Neuronal stem cell (in vitro differentiated cells): ENCODE measurements around the gene TMEM203.

Experiments used
- DNase-seq: peaks from one replicate; pipeline ENCODE4 v3.0.0-alpha.2; 2013; ENCODE audit warnings: low spot score
- H2AFZ ChIP-seq: one replicate; pipeline ENCODE4 v1.6.1; 2013; ENCODE audit warnings: mild to moderate bottlenecking, low read length, inconsistent platforms
- H2AK5ac ChIP-seq: 2 replicates; pipeline ENCODE4 v1.6.1; 2013; ENCODE audit warnings: low read depth, mild to moderate bottlenecking, inconsistent platforms, low read length, moderate library complexity, mixed read lengths
- H2BK120ac ChIP-seq: 2 replicates; pipeline ENCODE4 v1.6.1; 2013; ENCODE audit warnings: low read depth, mild to moderate bottlenecking, inconsistent platforms, low read length, moderate library complexity, mixed read lengths
- H2BK12ac ChIP-seq: one replicate; pipeline ENCODE4 v1.6.1; 2013; ENCODE audit warnings: low read length, inconsistent platforms
- H2BK15ac ChIP-seq: 2 replicates; pipeline ENCODE4 v1.6.1; 2013; ENCODE audit warnings: mild to moderate bottlenecking, low read length, inconsistent platforms, mixed read lengths
- H2BK5ac ChIP-seq: one replicate; pipeline ENCODE4 v1.6.1; 2013; ENCODE audit warnings: inconsistent platforms, mild to moderate bottlenecking, low read length, moderate library complexity
- H3K14ac ChIP-seq: one replicate; pipeline ENCODE4 v1.6.1; 2013; ENCODE audit warnings: low read length, inconsistent platforms
- H3K18ac ChIP-seq: 2 replicates; pipeline ENCODE4 v1.6.1; 2013; ENCODE audit warnings: low read length, inconsistent platforms
- H3K23ac ChIP-seq: 2 replicates; pipeline ENCODE4 v1.6.1; 2013; ENCODE audit warnings: low read depth, mild to moderate bottlenecking, mixed read lengths, low read length, inconsistent platforms; ENCODE audit not compliant: poor library complexity
- H3K27ac ChIP-seq: replicated peaks from 3 replicates; pipeline ENCODE4 v1.5.1; 2013; ENCODE audit warnings: low read length, inconsistent platforms
- H3K27me3 ChIP-seq, 3 experiments: 2 replicates each; pipeline ENCODE4 v1.6.1; 2013; ENCODE audit warnings: low read length in 3 of 3, mild to moderate bottlenecking in 2 of 3, inconsistent platforms in 1 of 3, low read depth in 1 of 3, mixed read lengths in 1 of 3, moderate library complexity in 1 of 3; ENCODE audit not compliant: control insufficient read depth in 3 of 3, insufficient read depth in 3 of 3
- H3K36me3 ChIP-seq, 2 donors: replicated peaks in 1 of 2; 2 replicates each; pipeline ENCODE4 v1.6.1; 2013; ENCODE audit warnings: low read length in 2 of 2; ENCODE audit not compliant: control insufficient read depth in 2 of 2, insufficient read depth in 2 of 2
- H3K4ac ChIP-seq: 2 replicates; pipeline ENCODE4 v1.6.1; 2013; ENCODE audit warnings: inconsistent platforms, mild to moderate bottlenecking, low read length, moderate library complexity
- H3K4me1 ChIP-seq, 2 donors: 1 replicate in 1 of 2; 2 replicates in 1 of 2; pipeline ENCODE4 v1.6.1; 2013; ENCODE audit warnings: low read length in 2 of 2, low read depth in 1 of 2; ENCODE audit not compliant: control insufficient read depth in 2 of 2, insufficient read depth in 1 of 2
- H3K4me2 ChIP-seq: one replicate; pipeline ENCODE4 v1.6.1; 2013; ENCODE audit warnings: mild to moderate bottlenecking, low read length, inconsistent platforms; ENCODE audit not compliant: insufficient read depth, poor library complexity, severe bottlenecking
- H3K4me3 ChIP-seq, 2 donors: 2 replicates each; pipeline ENCODE4 v1.5.1; 2013; ENCODE audit warnings: low read length in 2 of 2, mild to moderate bottlenecking in 2 of 2, inconsistent platforms in 1 of 2, moderate library complexity in 1 of 2
- H3K79me1 ChIP-seq: one replicate; pipeline ENCODE4 v1.6.1; 2013; ENCODE audit warnings: low read depth, mild to moderate bottlenecking, inconsistent platforms, low read length, moderate library complexity
- H3K9ac ChIP-seq: one replicate; pipeline ENCODE4 v1.6.1; 2013; ENCODE audit warnings: mild to moderate bottlenecking, low read depth, low read length, inconsistent platforms; ENCODE audit not compliant: poor library complexity
- H3K9me3 ChIP-seq, 2 donors: replicated peaks in 1 of 2; 2 replicates each; pipeline versions ENCODE3 to v1.6.1; 2013; ENCODE audit warnings: low read length in 2 of 2, mild to moderate bottlenecking in 2 of 2, inconsistent platforms in 1 of 2, low read depth in 1 of 2, mixed read lengths in 1 of 2, moderate library complexity in 1 of 2; ENCODE audit not compliant: control insufficient read depth in 2 of 2, insufficient read depth in 1 of 2
- H4K8ac ChIP-seq: one replicate; pipeline ENCODE4 v1.6.1; 2013; ENCODE audit warnings: low read depth, mild to moderate bottlenecking, inconsistent platforms, low read length, moderate library complexity
- H4K91ac ChIP-seq: one replicate; pipeline ENCODE4 v1.6.1; 2013; ENCODE audit warnings: low read length, low read depth, mild to moderate bottlenecking, inconsistent platforms; ENCODE audit not compliant: poor library complexity
- WGBS, 2 donors: extraction: QIAGEN DNeasy Blood & Tissue Kit; methylation state at CpG; one replicate each; pipeline ENCODE4 v1.1.7; 2013; ENCODE audit warnings: missing lambda C conversion rate in 2 of 2, mixed read lengths in 1 of 2; ENCODE audit not compliant: insufficient read length in 2 of 2, insufficient replicate concordance in 1 of 2; ENCODE audit errors: extremely low coverage in 2 of 2; 5-methylcytosine and 5-hydroxymethylcytosine counted together

TMEM203 gene

GRCh38 chr9:137191691-137192447 lies 13.6 kb downstream of the TMEM203 start:
- no peak overlapping the region for H2BK15ac ChIP-seq
- no peak overlapping the region for H3K4me3 ChIP-seq
- peaks cover 17 to 21% of the 10 kb centered on the region in 2 donors for H3K4me1 ChIP-seq
- no peak overlapping the region for H2AFZ ChIP-seq
- no CpG with 5 or more reads among the region's 22 CpGs for WGBS, 2 donors
- H3K79me1 ChIP-seq = peaks cover 39% of the 10 kb centered on the region
- H3K4me2 ChIP-seq = no peak overlapping the region
- peaks cover 12 to 33% of the 10 kb centered on the region in 2 donors for H3K36me3 ChIP-seq
- no peak overlapping the region for H3K18ac ChIP-seq
- peaks cover 0 to 2% (median 0%) of the 10 kb centered on the region in 3 experiments for H3K27me3 ChIP-seq
- H4K91ac ChIP-seq = no peak overlapping the region
- H3K14ac ChIP-seq = no peak overlapping the region
- H3K23ac ChIP-seq = no peak overlapping the region
- H2BK120ac ChIP-seq = no peak overlapping the region
- H3K9me3 ChIP-seq = peaks cover 0 to 1% of the 10 kb centered on the region in 2 donors
- no peak overlapping the region for H2BK12ac ChIP-seq
- no peak overlapping the region for H3K9ac ChIP-seq
- no peak overlapping the region for H4K8ac ChIP-seq
- no peak for DNase-seq
- no peak overlapping the region for H2BK5ac ChIP-seq
- no peak overlapping the region for H3K4ac ChIP-seq
- H2AK5ac ChIP-seq = no peak overlapping the region
- no peak overlapping the region for H3K27ac ChIP-seq

DNA sequence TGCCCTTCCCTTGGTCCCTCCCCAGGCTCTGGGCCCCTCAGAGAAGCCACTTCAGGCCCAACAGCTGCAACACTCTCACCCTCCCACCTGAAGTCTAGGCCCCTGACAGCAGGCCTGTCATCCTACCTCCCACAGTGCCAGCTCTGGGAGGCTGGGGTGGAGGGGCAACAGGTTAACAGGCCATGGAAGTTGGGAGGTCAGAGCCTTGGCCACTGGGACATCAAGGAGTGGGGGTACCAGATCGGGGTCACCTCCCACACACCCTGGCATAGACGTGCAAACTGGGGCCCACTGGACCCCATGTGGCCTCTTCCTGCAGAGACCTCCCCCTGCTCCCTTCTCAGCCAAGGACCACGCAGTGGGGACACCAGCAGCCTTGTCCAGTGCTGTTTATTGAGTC lies 14.2 kb downstream of the TMEM203 start:
- peaks cover 13 to 36% of the 10 kb centered on the region in 2 donors for H3K36me3 ChIP-seq
- H3K27me3 ChIP-seq = peaks cover 0 to 2% (median 0%) of the 10 kb centered on the region in 3 experiments
- no peak overlapping the region for H3K23ac ChIP-seq
- H4K91ac ChIP-seq = no peak overlapping the region
- H3K9ac ChIP-seq = no peak overlapping the region
- no CpG with 5 or more reads among the region's 3 CpGs for WGBS, 2 donors
- no peak overlapping the region for H3K14ac ChIP-seq
- no peak overlapping the region for H2AK5ac ChIP-seq
- H3K18ac ChIP-seq = no peak overlapping the region
- H3K4ac ChIP-seq = no peak overlapping the region
- no peak overlapping the region for H3K27ac ChIP-seq
- peaks cover 41% of the 10 kb centered on the region for H3K79me1 ChIP-seq
- peaks cover 17 to 21% of the 10 kb centered on the region in 2 donors for H3K4me1 ChIP-seq
- no peak overlapping the region for H3K4me2 ChIP-seq
- H4K8ac ChIP-seq = no peak overlapping the region
- H2BK12ac ChIP-seq = peak overlapping the region; percentile 73
- H3K4me3 ChIP-seq = peak overlapping the region in 1 of 2 donors; percentile 15
- H2BK5ac ChIP-seq = no peak overlapping the region
- no peak overlapping the region for H2BK120ac ChIP-seq
- no peak overlapping the region for H2AFZ ChIP-seq
- no peak overlapping the region for H2BK15ac ChIP-seq
- DNase-seq = no peak
- H3K9me3 ChIP-seq = peaks cover 0 to 1% of the 10 kb centered on the region in 2 donors

DNA sequence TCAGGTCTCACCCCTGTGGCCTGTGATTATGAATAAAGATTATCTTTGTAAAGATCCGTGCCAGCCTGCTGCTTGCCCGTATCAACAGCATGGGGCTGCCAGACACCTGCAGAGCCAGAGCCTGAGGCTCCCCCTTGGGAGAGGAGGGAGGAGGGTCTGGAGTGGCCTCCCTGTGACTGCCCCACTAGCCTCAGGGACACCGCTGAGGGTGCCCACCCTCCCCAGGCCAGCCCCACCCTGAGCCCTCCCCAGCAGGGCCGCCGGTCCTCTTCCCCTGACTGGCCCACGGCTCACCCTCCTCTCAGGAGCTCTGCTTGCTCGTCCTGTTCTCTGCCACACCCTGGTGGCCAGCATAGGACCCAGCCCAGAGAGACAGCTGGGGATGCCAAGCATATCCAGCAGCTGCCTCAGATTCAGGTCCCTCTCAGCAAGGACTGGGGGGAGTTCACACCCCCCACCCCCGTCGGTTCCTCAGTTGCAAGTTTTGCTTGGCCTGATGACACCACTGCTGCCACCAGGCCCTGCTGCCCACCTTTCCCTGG lies 15.1 kb downstream of the TMEM203 start:
- H3K4ac ChIP-seq = no peak overlapping the region
- peaks cover 0 to 1% of the 10 kb centered on the region in 2 donors for H3K9me3 ChIP-seq
- peaks cover 17 to 21% of the 10 kb centered on the region in 2 donors for H3K4me1 ChIP-seq
- H4K91ac ChIP-seq = no peak overlapping the region
- no peak overlapping the region for H2AK5ac ChIP-seq
- H3K36me3 ChIP-seq = peaks cover 15 to 44% of the 10 kb centered on the region in 2 donors
- H2BK5ac ChIP-seq = no peak overlapping the region
- no peak overlapping the region for H3K27ac ChIP-seq
- H3K4me3 ChIP-seq = peak overlapping the region in 1 of 2 donors; percentile 100
- H2BK15ac ChIP-seq = no peak overlapping the region
- H2AFZ ChIP-seq = no peak overlapping the region
- H3K18ac ChIP-seq = no peak overlapping the region
- H2BK12ac ChIP-seq = no peak overlapping the region
- no peak overlapping the region for H3K14ac ChIP-seq
- H3K27me3 ChIP-seq = peaks cover 0 to 2% (median 0%) of the 10 kb centered on the region in 3 experiments
- no peak overlapping the region for H3K23ac ChIP-seq
- no peak overlapping the region for H4K8ac ChIP-seq
- WGBS, 2 donors = no CpG with 5 or more reads among the region's 9 CpGs
- H3K79me1 ChIP-seq = peaks cover 42% of the 10 kb centered on the region
- H2BK120ac ChIP-seq = no peak overlapping the region
- DNase-seq = no peak
- no peak overlapping the region for H3K9ac ChIP-seq
- no peak overlapping the region for H3K4me2 ChIP-seq
